ENCODE measurements around the gene PITPNM3.

- TF ChIP-seq CTCF (IDR thresholded peaks at IDR 0.05 in 4 of 5, conservative IDR thresholded peaks at IDR 0.05 in 1 of 5) (no peak), POLR2A (IDR thresholded peaks at IDR 0.05) (no peak)
Measured at GRCh38 chr17:6558932-6559752, 2.8 kb upstream of the PITPNM3 start.
